Endothelial cell of umbilical vein (primary cell): Measurements from ENCODE around the gene GAL3ST2.

Experiments
- CTCF ChIP-seq, 2 donors: IDR thresholded peaks; 1 replicate in 1 of 2; 2 replicates in 1 of 2; pipeline ENCODE4 v1.5.1; 2011; ENCODE audit warnings: low read length in 2 of 2, mild to moderate bottlenecking in 2 of 2, moderate library complexity in 2 of 2, control low read depth in 1 of 2, inconsistent platforms in 1 of 2, low read depth in 1 of 2; ENCODE audit not compliant: insufficient read depth in 1 of 2; ENCODE audit errors: extremely low read depth in 1 of 2
- EZH2 ChIP-seq: IDR thresholded peaks from 2 replicates; pipeline ENCODE4 v1.6.1; 2012; ENCODE audit warnings: borderline replicate concordance, low read depth, mild to moderate bottlenecking, moderate library complexity, low read length, inconsistent platforms; ENCODE audit not compliant: severe bottlenecking
- FOS ChIP-seq: IDR thresholded peaks from 2 replicates; pipeline ENCODE4 v1.6.1; 2011; ENCODE audit warnings: mild to moderate bottlenecking, low read length, moderate library complexity, borderline replicate concordance; ENCODE audit not compliant: insufficient read depth
- GATA2 ChIP-seq: IDR thresholded peaks from 2 replicates; pipeline ENCODE4 v1.7.0; 2011; ENCODE audit warnings: low read depth, mild to moderate bottlenecking, moderate library complexity, mixed read lengths, low read length; ENCODE audit not compliant: insufficient read length, insufficient read depth
- JUN ChIP-seq: IDR thresholded peaks from 2 replicates; pipeline ENCODE4 v1.6.1; 2011; ENCODE audit warnings: borderline replicate concordance, low read depth; ENCODE audit not compliant: insufficient read length, insufficient read depth
- MAX ChIP-seq: IDR thresholded peaks from 2 replicates; pipeline ENCODE4 v1.6.1; 2011; ENCODE audit not compliant: insufficient read depth, insufficient read length
- MYC ChIP-seq: IDR thresholded peaks from one replicate; pipeline ENCODE4 v1.6.1; 2011; ENCODE audit warnings: mild to moderate bottlenecking, low read depth, low read length
- POLR2A ChIP-seq: IDR thresholded peaks from 2 replicates; pipeline ENCODE4 v1.6.1; 2012; ENCODE audit warnings: low read depth, mild to moderate bottlenecking, control low read depth, low read length
- POLR2AphosphoS5 ChIP-seq: IDR thresholded peaks from 2 replicates; pipeline ENCODE4 v1.6.1; 2012; ENCODE audit warnings: low read depth, mild to moderate bottlenecking, control low read depth, low read length, moderate library complexity; ENCODE audit not compliant: insufficient read depth

GRCh38 chr2:241818943-241819270 is 42.3 kb downstream of the GAL3ST2 start:
- TF ChIP-seq POLR2AphosphoS5 (no peak), CTCF (IDR thresholded peaks at IDR 0.05; ENCODE audit: extremely low read depth in 1 of 2, insufficient read depth in 1 of 2, low read depth in 1 of 2, low read length in 2 of 2) (no peak), MAX (no peak), POLR2A (no peak), EZH2 (no peak), GATA2 (no peak), MYC (no peak), FOS (no peak), JUN (no peak)
